MG63 (cell line): ENCODE measurements around the gene RAB3IL1. TPM values are rescaled to one million over a fixed set of nuclear protein-coding genes. Genes with fewer than 3 reads are reported as not detected.

ENCODE experiments used
- DNase-seq: peaks from one replicate; pipeline ENCODE4 v3.0.0-alpha.2; 2020
- H3K27me3 ChIP-seq: fragments of 250-450 bp; sonication (Bioruptor Pico); 2 replicates; pipeline ENCODE4 v1.5.1; 2020; ENCODE audit warnings: mild to moderate bottlenecking, moderate library complexity
- H3K36me3 ChIP-seq: fragments of 250-450 bp; sonication (Bioruptor Pico); 2 replicates; pipeline ENCODE4 v1.5.1; 2020; ENCODE audit warnings: mild to moderate bottlenecking, moderate library complexity
- H3K4me3 ChIP-seq: fragments of 250-450 bp; sonication (Bioruptor Pico); 2 replicates; pipeline ENCODE4 v1.5.1; 2020; ENCODE audit warnings: mild to moderate bottlenecking, moderate library complexity
- H3K9me3 ChIP-seq: fragments of 250-450 bp; sonication (Bioruptor Pico); 2 replicates; pipeline ENCODE4 v1.5.1; 2020; ENCODE audit warnings: mild to moderate bottlenecking, moderate library complexity
- total RNA-seq: library from RNA; depleted of rRNA; stranded (reverse); fragments of >200 nt; shearing (Covaris generic); gene quantifications from 2 replicates; pipeline ENCODE4 v1.2.3, GENCODE V29; 2014; ENCODE audit warnings: low replicate concordance

Gene RAB3IL1
- total RNA-seq, 1 experiment from 2014 or later: 3.0 TPM

DNA sequence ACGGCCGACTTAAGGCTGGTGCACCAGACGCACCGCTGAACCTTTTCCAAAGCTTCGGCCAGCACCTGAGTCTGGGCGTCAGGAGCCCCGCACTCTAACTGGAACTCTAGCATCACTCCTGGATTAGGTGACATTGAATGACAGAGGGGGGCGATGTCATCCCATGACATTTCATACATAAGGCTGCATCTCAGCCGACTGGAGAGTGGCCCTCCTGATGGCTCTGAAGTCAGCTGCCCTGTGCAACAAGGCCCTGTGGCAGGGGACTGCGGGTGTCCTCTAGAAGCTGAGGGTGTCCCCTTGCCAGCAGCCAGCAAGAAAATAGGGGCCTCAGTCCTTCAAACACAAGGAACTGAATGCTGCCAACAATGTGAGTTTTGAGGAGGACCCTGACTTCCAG is 16.0 kb downstream of the RAB3IL1 start:
- Histone ChIP-seq H3K27me3 (no peaks in the 10 kb centered on the region), H3K9me3 (no peaks in the 10 kb centered on the region), H3K4me3 (no peak overlapping the region), H3K36me3 (no peaks in the 10 kb centered on the region)
- DNase-seq: no peak

DNA sequence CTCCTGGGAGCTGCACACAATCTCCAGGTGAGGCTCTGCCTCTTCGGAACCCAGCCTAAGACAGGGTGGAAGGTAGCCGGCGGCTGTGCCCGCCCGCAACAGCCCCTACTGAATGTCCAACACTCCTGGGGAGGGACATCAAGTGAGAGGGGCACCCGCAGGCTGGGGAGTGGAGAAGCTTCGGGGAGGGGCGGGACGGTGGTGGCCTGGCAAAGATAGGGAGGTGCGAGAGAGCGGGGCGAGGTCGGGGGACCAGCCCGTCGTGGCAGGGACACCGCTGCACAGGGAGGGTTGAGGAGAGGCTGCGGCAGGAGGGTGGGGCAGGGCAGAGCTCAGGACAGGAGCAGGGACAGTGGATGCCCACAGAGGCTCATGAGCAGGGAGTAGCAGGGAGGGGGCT is 17.1 kb downstream of the RAB3IL1 start:
- Histone ChIP-seq H3K9me3 (no peaks in the 10 kb centered on the region), H3K4me3 (no peak overlapping the region), H3K36me3 (no peaks in the 10 kb centered on the region), H3K27me3 (no peaks in the 10 kb centered on the region)
- no peak for DNase-seq

DNA sequence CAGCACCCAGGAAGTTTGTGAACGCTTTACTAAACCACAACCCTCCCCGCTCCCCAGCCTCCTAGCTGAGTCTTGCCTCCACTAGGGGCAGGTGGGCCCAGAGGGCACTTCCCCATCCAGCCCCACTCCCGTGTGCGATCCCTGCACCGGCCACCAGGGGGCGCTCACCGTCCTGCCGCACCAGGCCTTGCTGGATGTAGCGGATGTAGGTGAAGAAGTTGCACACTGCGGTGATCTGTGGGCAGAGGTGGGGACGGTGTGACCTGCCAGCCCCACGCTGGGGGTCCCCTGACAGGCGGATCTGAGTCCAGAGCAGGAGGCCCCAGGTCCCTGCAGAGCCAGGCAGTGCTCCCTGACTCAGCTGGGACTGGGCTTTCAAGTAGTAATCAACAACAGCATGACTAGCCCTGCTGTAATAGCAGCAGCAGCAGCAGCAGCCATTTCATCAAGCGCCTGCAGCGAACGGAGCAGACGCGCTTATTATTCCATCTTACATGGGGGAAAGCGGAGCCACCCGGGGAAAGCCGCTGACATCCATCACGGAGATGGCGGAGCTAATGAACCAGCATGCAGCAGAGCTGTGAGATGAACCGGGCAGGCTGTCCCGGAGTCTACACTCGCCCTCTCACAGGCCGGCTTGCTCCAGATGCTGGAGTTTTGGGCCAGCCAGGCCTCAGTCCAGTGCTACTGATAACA is 18.1 kb downstream of the RAB3IL1 start:
- DNase-seq: peak; percentile 68
- no peaks in the 10 kb centered on the region for H3K9me3 ChIP-seq
- no peaks in the 10 kb centered on the region for H3K27me3 ChIP-seq
- no peaks in the 10 kb centered on the region for H3K36me3 ChIP-seq
- H3K4me3 ChIP-seq: no peak overlapping the region

DNA sequence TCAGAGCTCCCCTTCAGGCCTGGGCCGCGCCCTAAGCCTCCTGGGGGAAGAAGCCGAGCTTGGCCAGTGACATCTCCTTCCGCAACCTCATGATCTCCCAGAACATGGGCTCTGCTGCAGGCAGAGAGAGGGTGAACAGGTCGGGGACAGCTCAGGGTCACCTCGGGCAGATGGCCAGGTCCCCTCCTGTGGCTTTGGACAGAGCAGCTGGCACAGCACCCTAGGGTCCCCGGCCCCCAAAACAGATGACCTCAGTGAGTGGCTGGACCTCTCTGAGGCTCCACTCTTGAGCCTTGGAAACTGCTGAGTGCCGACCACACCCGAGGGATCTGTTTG is 19.2 kb downstream of the RAB3IL1 start:
- no peak for DNase-seq
- Histone ChIP-seq H3K36me3 (no peaks in the 10 kb centered on the region), H3K9me3 (no peaks in the 10 kb centered on the region), H3K27me3 (no peaks in the 10 kb centered on the region), H3K4me3 (no peak overlapping the region)

DNA sequence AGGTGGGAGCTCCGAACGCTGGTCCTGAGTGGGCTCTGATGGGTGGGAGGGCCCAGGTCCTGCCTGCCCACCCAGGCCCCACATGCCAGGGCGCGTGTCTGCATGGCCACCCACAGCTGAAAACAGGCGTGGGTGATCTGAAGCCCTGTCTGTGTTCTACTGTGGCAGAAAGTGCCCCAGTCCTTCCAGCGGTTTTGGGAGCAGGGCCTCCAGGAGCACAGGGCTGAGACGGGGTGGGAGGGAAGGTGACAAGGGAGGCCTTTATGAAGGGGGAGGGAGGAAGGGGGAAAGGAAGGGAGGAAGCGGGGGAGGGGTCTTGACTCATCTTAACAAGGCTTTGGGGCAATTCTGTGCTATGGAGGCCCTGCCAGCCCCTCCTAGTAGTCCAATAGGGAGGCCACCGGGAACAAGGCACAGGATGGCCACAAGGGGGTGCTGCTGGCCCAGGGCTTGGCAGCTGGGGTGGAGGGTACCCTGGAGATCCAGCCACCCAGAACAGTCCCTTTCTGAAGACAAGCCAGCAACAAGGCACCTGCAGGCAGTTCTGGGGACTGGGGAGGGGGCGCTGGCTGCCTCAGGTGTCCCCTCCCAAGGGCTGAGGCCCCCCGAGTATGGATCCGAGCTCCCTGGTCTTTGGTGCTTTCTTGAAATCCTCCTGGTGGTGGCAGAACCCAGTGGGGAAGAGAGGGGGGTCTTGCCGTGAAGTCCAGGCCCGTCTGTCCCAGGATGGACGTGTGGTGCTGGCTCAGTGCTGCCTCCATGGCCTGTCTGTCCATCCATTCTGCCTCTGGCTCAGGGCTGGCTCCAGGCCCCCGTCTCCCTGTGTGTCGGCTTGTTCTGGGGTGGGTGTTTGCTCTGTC is 19.7 kb downstream of the RAB3IL1 start:
- H3K4me3 ChIP-seq: no peak overlapping the region
- DNase-seq: peak; percentile 48
- no peaks in the 10 kb centered on the region for H3K9me3 ChIP-seq
- no peaks in the 10 kb centered on the region for H3K36me3 ChIP-seq
- H3K27me3 ChIP-seq: no peaks in the 10 kb centered on the region

DNA sequence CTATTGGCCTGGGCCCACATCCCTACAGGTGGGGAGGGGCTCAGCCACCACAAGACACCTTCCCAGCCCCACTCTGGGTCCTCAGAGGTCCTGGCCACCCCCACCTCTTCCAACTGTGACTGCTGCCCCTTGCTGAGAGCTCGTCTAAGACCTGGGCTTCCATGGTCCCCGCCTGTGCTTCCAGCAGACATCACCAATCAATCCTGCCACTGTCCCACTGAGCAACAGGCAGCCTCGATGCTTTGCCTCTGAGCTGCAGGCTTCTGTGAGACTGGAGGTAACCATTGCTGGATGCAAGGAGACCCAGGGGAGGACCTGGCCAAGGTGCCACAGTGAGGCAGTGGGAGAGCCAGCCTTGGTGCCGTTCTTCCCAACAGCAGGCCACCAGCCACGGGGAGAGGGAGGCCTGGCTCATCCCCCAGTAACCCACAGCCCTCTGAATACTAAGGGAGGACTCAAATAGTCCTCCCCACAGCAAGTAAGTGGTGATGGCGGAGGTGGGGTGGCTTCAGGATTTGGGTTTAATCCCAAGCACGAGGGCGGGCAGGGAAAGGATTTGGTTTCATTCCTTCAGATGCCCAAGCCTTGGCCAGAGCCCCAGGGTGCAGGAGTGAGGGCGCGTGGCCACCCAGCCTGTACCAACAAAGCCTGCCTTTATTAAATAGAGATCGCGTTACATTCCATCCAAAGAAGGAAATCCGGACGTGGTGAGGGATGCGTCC is 20.5 kb downstream of the RAB3IL1 start:
- Histone ChIP-seq H3K4me3 (no peak overlapping the region), H3K27me3 (no peaks in the 10 kb centered on the region), H3K36me3 (no peaks in the 10 kb centered on the region), H3K9me3 (no peaks in the 10 kb centered on the region)
- no peak for DNase-seq

GRCh38 chr11:61895718-61896059 is 21.7 kb downstream of the RAB3IL1 start:
- DNase-seq: no peak
- H3K9me3 ChIP-seq: no peaks in the 10 kb centered on the region
- no peaks in the 10 kb centered on the region for H3K36me3 ChIP-seq
- H3K4me3 ChIP-seq: no peak overlapping the region
- H3K27me3 ChIP-seq: no peaks in the 10 kb centered on the region

- no peaks in the 10 kb centered on the region for H3K36me3 ChIP-seq
- no peak for DNase-seq
- no peak overlapping the region for H3K4me3 ChIP-seq
- H3K27me3 ChIP-seq: no peaks in the 10 kb centered on the region
- no peaks in the 10 kb centered on the region for H3K9me3 ChIP-seq
Observed at GRCh38 chr11:61895046-61895717, 22.2 kb downstream of the RAB3IL1 start.

GRCh38 chr11:61893981-61894380 is 23.4 kb downstream of the RAB3IL1 start:
- Histone ChIP-seq H3K36me3 (no peaks in the 10 kb centered on the region), H3K9me3 (no peaks in the 10 kb centered on the region), H3K4me3 (no peak overlapping the region), H3K27me3 (no peaks in the 10 kb centered on the region)
- DNase-seq: peak; percentile 58

DNA sequence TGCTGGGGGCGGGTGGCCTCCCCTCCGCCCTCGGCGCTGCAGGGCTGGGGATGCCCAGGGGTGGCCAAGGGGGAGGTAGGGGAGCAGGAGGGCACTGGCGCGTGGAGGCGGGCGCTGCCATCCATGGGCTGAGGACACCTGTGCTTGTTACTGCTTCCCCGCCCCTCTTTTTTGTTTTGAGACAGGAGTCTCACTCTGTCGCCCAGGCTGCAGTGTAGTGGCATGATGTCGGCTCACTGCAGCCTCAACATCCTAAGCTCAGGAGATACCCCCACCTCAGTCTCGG is 25.3 kb downstream of the RAB3IL1 start:
- DNase-seq: no peak
- no peak overlapping the region; the same call in 1 of the 2 replicates for H3K4me3 ChIP-seq
- H3K27me3 ChIP-seq: no peaks in the 10 kb centered on the region
- 0 out of 2 replicates have a peak, but pooled peaks cover 3% of the 10 kb centered on the region for H3K36me3 ChIP-seq
- no peaks in the 10 kb centered on the region for H3K9me3 ChIP-seq

- H3K27me3 ChIP-seq: no peaks in the 10 kb centered on the region
- H3K4me3 ChIP-seq: peak within 1 kb of the TSS; percentile 68
- peak; percentile 88 for DNase-seq
- peaks cover 8% of the 10 kb centered on the region; the same call in 1 of the 2 replicates for H3K36me3 ChIP-seq
- H3K9me3 ChIP-seq: no peaks in the 10 kb centered on the region
Observed at GRCh38 chr11:61891331-61892084, 25.9 kb downstream of the RAB3IL1 start, which contains the start of gene FADS3. Gene FADS3 (minus strand): TSS chr11:61891545. CDS start chr11:61891381, 164 bp downstream.

- H3K4me3 ChIP-seq: peak overlapping the region; percentile 68
- H3K36me3 ChIP-seq: peaks cover 9% of the 10 kb centered on the region; the same call in 1 of the 2 replicates
- no peaks in the 10 kb centered on the region for H3K27me3 ChIP-seq
- no peaks in the 10 kb centered on the region for H3K9me3 ChIP-seq
- peak; percentile 78 for DNase-seq
Observed at GRCh38 chr11:61890529-61891330, 26.6 kb downstream of the RAB3IL1 start.

- peaks cover 9% of the 10 kb centered on the region; the same call in 1 of the 2 replicates for H3K36me3 ChIP-seq
- no peak for DNase-seq
- H3K4me3 ChIP-seq: no peak overlapping the region; the same call in 1 of the 2 replicates
- H3K9me3 ChIP-seq: no peaks in the 10 kb centered on the region
- H3K27me3 ChIP-seq: no peaks in the 10 kb centered on the region
Observed at GRCh38 chr11:61889831-61890230, 27.5 kb downstream of the RAB3IL1 start.

GRCh38 chr11:61888590-61888989 is 28.8 kb downstream of the RAB3IL1 start:
- Histone ChIP-seq H3K27me3 (no peaks in the 10 kb centered on the region), H3K36me3 (peaks cover 9% of the 10 kb centered on the region; the same call in 1 of the 2 replicates), H3K4me3 (no peak overlapping the region), H3K9me3 (no peaks in the 10 kb centered on the region)
- no peak for DNase-seq

DNA sequence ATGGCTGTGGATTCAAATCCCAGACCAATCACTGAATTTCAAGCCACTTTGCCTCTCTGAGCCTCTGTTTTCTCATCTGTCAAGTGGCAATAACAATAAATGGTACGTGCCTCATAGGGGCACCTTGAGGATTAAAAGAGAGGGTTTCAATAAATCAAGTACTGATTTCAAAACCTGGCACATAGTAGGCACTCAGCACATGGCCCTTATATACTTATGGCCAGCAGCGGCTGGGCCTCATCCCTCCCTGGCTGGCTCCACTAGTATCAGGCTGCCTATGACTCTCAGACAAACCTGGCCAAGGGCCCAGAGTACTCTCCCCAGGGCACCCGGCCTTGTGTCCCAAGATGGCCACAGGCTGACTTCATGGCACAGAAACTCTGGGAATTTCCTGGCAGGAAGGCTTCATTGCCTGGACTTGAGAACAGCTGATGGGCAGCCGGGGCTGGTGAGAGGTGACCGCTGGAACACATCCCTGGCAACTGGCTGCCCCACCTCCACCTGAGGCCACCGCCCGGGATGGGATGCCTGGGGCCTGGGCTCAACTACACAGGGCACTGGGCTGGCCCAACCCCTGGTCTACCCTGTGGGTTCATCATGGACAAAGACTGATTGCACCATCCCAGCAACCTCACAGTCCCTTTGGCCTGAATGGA is 29.4 kb downstream of the RAB3IL1 start:
- Histone ChIP-seq H3K27me3 (no peaks in the 10 kb centered on the region), H3K4me3 (no peak overlapping the region), H3K9me3 (no peaks in the 10 kb centered on the region), H3K36me3 (peaks cover 9% of the 10 kb centered on the region; the same call in 1 of the 2 replicates)
- DNase-seq: peak; percentile 92
